ENCODE results near the gene GPR25.

Gene GPR25

DNA sequence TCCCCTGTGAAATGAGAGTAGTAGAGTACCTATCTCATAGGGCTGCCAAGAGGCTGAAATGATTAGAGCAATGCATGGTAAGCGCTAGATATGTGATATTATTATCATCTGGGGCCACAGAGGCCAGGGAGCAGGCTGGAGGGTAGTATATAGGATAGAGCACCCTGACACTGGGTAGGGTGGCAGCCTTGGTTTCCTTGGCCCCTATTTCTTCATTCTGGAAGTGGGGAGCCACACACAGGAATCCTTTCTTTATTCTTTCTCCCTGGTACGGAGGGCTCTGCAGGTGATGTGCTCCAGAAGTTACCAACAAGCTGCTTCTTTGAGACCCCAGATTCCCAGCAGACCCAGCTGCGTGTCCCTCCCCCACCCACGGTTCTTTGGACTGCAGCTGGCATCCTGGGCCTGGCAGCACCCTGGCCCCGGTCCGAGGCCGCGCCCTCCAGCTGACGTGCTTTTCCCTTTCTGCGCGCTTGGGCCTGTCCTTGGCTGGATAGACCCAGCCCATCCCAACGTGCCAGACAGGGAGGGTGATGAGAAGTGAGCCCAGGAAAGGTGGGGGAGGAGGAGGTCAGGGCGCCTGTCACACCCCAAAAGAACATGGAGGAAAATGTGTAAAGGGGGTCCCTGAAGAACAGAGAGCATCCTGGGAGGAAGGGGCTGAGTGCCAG lies 40.1 kb downstream of the GPR25 start:
- DNase-seq (ENCODE audit: low read depth), result no peak

DNA sequence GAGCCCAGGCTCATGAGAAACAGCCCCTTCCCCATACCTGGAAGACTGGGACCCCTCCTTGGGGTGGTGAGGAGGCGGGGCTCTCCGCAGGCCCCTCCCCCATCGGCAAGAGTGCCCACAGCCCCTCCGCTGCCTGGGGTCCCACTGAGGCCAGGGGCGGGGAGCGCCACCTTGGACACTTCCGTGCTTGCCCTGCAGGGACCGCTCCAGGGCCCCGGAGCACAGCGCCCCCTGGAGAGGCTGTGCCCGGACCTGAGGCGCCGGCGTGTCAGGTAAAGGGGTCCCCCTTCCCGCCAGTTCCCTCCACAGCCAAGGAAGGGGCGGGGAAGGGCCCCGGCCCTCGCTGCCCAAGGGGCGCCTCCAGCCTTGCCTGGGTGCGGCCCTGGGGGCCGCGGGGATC lies 43.4 kb downstream of the GPR25 start:
- DNase-seq (ENCODE audit: low read depth), result no peak

DNA sequence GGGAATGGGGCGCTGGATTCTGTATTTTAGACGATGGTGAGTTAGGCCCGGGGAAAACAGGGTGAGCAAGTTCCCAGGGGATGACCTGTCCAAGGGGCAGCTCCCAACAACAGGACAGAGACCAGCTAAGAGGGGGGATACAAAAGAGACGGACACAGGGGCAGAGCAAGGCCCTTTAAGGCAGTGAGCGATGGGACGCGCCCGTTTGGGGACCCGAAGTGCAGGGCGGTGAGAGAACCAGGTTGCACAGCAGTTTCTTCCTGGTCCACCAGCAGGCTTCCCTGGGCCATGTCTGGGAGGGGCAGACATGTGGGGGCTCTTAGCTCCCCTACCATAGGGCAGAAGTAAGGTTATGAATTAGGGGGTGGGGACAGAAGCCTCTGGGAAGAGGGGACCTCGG lies 43.9 kb downstream of the GPR25 start:
- no peak for DNase-seq (ENCODE audit: low read depth)

DNA sequence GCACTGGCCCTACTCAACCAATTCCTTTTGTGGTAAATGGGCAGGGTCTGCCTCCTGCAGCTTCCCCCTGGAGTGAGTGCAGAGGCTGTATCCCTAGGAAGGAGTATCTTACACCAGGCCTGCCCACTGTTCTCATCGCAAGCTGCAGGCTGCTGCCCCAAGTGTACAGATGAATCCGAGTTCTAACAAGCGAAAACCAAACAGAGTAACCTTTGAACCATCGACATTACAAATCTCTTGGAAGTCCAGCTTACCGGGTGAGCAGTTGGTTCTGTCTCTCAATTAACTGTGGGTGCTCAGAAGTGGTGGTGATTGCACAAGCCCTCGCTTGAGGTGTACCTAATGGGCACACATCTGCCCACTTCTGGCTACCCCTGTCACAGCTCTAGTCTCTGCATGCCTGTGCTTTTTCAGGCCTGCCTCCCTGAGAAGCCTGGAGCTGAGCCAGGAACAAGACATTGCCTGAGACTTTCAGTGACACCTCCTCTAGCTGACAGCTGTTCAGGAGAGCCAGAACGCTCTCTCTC lies 44.6 kb downstream of the GPR25 start:
- DNase-seq (ENCODE audit: low read depth), result no peak

GRCh38 chr1:200918006-200918405 lies 45.2 kb downstream of the GPR25 start:
- DNase-seq (ENCODE audit: low read depth), result no peak

- no peak for DNase-seq (ENCODE audit: low read depth)
Measured at GRCh38 chr1:200919386-200919785, 46.6 kb downstream of the GPR25 start.

DNA sequence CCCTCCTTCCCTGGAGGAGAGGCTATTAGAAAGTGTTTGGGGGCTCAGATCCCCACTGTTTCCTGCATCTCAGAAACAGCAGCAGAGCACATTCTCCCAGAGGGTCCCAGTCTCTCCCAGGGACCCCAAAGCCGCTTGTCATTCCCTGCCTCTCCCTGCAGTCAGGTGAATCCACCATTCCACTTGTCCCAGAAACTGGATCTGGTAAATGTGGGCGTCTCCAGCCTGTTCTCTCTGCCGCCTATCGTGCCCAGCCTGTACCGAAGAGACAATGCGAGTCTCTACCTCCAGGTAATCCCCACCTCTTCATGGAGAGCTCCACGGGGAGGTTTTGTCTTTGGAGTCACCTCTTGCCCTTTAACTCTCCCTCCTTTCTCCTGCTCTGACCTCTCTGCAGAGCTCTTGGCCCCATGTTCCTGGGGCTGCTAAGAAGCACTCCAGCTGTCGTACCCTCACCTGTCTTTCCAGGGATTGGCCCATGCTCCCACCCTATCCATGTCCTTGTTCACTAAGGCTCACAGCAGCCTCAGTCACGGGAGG lies 48.9 kb downstream of the GPR25 start:
- DNase-seq (ENCODE audit: low read depth), result no peak

GRCh38 chr1:200922406-200922805 lies 49.6 kb downstream of the GPR25 start:
- no peak for DNase-seq (ENCODE audit: low read depth)

DNA sequence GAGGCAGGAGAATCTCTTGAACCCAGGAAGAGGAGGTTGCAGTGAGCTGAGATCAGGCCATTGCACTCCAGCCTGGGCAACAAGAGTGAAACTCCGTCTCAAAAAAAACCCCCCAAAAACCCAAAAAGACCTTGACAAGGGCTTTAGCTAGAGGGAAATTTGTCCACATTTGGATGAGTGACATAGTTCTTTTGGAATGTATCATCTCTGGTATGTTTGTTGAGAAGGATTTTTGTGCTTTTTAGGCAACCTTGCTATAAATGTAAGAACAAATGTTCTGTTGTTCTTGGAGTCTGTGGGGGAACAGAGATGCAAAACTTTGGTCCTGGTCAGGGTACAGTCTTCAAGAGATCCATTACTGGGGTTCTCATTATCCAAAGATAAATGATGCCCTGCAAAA lies 50.8 kb downstream of the GPR25 start:
- DNase-seq (ENCODE audit: low read depth), result no peak

All from CMK (cell line).